ENCODE results near the gene C10orf71. TPM values are rescaled to one million over a fixed set of nuclear protein-coding genes. Genes with fewer than 3 reads are reported as not detected.

Gene C10orf71
- total and polyA plus RNA-seq, 2 of the 8 experiments (the other 6 are each of a cell fraction or from before 2014, with no cell fraction given): not detected

DNA sequence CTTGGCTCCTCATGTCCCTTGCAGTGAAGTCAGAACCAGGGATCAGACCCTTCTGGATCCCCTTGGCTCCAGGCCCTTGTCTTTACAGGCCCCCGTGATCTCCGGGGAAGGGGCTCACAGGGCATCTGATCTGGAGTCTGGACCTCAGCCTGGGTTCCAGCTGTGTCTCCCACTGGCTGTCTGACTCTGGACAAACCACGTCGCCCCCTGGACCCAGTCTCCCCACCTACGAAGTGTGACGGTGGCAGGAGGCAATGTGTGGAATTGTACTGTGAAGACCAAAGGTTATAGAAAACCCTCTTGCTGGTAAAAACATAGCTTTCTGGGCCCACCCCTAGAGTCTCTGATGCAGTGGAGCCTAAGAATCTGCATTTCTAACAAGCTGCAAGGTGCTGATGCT is 15.5 kb upstream of the C10orf71 start:
- Histone ChIP-seq H3K23ac (ENCODE audit: insufficient read length) (no peak overlapping the region), H2BK15ac (ENCODE audit: low read length) (no peak overlapping the region), H3K79me1 (ENCODE audit: low read depth, low read length) (no peaks in the 10 kb centered on the region; the same call in 1 of the 2 replicates), H3K4me2 (ENCODE audit: insufficient read depth in 1 of 2, low read depth in 2 of 2, low read length in 2 of 2) (no peak overlapping the region), H2AFZ (ENCODE audit: low read length) (no peak overlapping the region), H3K9ac (replicated peaks in 1 of 4; ENCODE audit: extremely low read depth in 1 of 4, low read depth in 3 of 4, low read length in 3 of 4) (no peak overlapping the region), H4K8ac (ENCODE audit: extremely low read depth, insufficient read depth, low read length) (no peak overlapping the region), H3K27me3 (replicated peaks in 1 of 4; ENCODE audit: control insufficient read depth in 3 of 4, extremely low read depth in 1 of 4, insufficient read depth in 3 of 4, low read length in 3 of 4) (no peaks in the 10 kb centered on the region), H2AK5ac (ENCODE audit: low read depth, low read length) (no peak overlapping the region), H2BK5ac (ENCODE audit: low read depth, low read length) (no peak overlapping the region), H3K27ac (ENCODE audit: low read depth, low read length) (no peak overlapping the region), H3K56ac (replicated peaks; ENCODE audit: insufficient read length, low read depth, low read length) (no peak overlapping the region), H3K79me2 (ENCODE audit: control insufficient read depth in 1 of 2, insufficient read depth in 2 of 2, low read length in 2 of 2) (no peaks in the 10 kb centered on the region), H4K5ac (ENCODE audit: insufficient read length, low read depth, low read length) (no peak overlapping the region), H3K4me1 (replicated peaks in 1 of 4; ENCODE audit: control insufficient read depth in 3 of 4, insufficient read depth in 4 of 4, low read length in 3 of 4) (no peaks in the 10 kb centered on the region; a peak in 1 of 7 replicates), H4K20me1 (replicated peaks in 1 of 2; ENCODE audit: control insufficient read depth in 1 of 2, insufficient read depth in 2 of 2, low read length in 2 of 2) (no peaks in the 10 kb centered on the region), H3K23me2 (ENCODE audit: low read depth, low read length) (no peaks in the 10 kb centered on the region; the same call in 1 of the 2 replicates), H3K18ac (ENCODE audit: extremely low read depth, low read length) (no peak overlapping the region), H2BK12ac (ENCODE audit: low read depth, low read length) (no peak overlapping the region), H3K36me3 (ENCODE audit: control insufficient read depth in 2 of 4, insufficient read depth in 4 of 4, low read length in 3 of 4) (no peaks in the 10 kb centered on the region), H3K4me3 (ENCODE audit: extremely low read depth in 1 of 4, insufficient read depth in 2 of 4, low read depth in 3 of 4, low read length in 4 of 4) (no peak overlapping the region), H3K14ac (ENCODE audit: insufficient read length) (no peak overlapping the region), H2BK20ac (ENCODE audit: low read length) (no peak overlapping the region), H2BK120ac (replicated peaks; ENCODE audit: low read depth, low read length) (no peak overlapping the region), H3K9me3 (ENCODE audit: insufficient read depth in 2 of 2, low read depth in 1 of 2, low read length in 1 of 2) (no peaks in the 10 kb centered on the region), H3K4ac (replicated peaks; ENCODE audit: insufficient read length, low read depth, low read length) (no peak overlapping the region), H4K91ac (replicated peaks; ENCODE audit: insufficient read length, low read length) (no peak overlapping the region)
- 91% methylated on average over 6 of the region's 6 CpGs; no CpG with 5 or more reads in 1 of the 2 experiments for WGBS, 2 experiments (ENCODE audit: extremely low coverage in 1 of 2, insufficient coverage in 1 of 2, insufficient read length in 1 of 2, insufficient replicate concordance in 2 of 2, low coverage in 1 of 2, low lambda C conversion rate in 2 of 2, missing lambda C conversion rate in 1 of 2)
- FAIRE-seq (no peak), DNase-seq (ENCODE audit: low read depth in 1 of 2, low spot score in 2 of 2) (no peak)
- CTCF ChIA-PET (ENCODE audit: partially characterized antibody): interaction anchor here (1.1 to 1.5 kb wide), 4 partner anchors 18 to 238 kb away, joined by 3 to 4 read pairs (median 4); no protein-coding TSS in a partner anchor
- POLR2A ChIA-PET (ENCODE audit: partially characterized antibody): no interaction called here
- no peak for TF ChIP-seq TAF7 (optimal IDR thresholded peaks at IDR 0.05; ENCODE audit: borderline replicate concordance, low read depth, low read length)
- no peak for TF ChIP-seq CBX8 (IDR thresholded peaks at IDR 0.05; ENCODE audit: borderline replicate concordance, low read depth, low read length)
- no peak for TF ChIP-seq ASH2L (IDR thresholded peaks at IDR 0.05; ENCODE audit: low read length)
- no peak for TF ChIP-seq GTF2F1 (IDR thresholded peaks at IDR 0.05; ENCODE audit: borderline replicate concordance, low read depth, low read length)
- no peak for TF ChIP-seq RXRA (IDR thresholded peaks at IDR 0.05; ENCODE audit: insufficient read depth, low read depth, low read length)
- no peak for TF ChIP-seq JUN (IDR thresholded peaks at IDR 0.05; ENCODE audit: low read depth, low read length)
- no peak for TF ChIP-seq BRCA1 (IDR thresholded peaks at IDR 0.05; ENCODE audit: low read depth, low read length)
- no peak for TF ChIP-seq SUZ12 (IDR thresholded peaks at IDR 0.05; ENCODE audit: low read length)
- no peak for TF ChIP-seq SIN3A (conservative IDR thresholded peaks at IDR 0.05 in 1 of 2, IDR thresholded peaks at IDR 0.05 in 1 of 2; ENCODE audit: low read depth in 1 of 2, low read length in 2 of 2)
- no peak for TF ChIP-seq POU5F1 (IDR thresholded peaks at IDR 0.05; ENCODE audit: low read depth, low read length)
- no peak for TF ChIP-seq GABPA (IDR thresholded peaks at IDR 0.05; ENCODE audit: borderline replicate concordance, insufficient read depth, low read length)
- TF ChIP-seq BACH1 (IDR thresholded peaks at IDR 0.05; ENCODE audit: low read length): no peak
